Activated CD8-positive, alpha-beta memory T cell treated with anti-CD3 and anti-CD28 coated beads, Interleukin-2, amount 50 U/mL, for 24 hours (primary cell): ENCODE data around the gene NLK.

Experiments used
- DNase-seq: peaks from one replicate; pipeline ENCODE4 v3.0.0-alpha.2; 2020; ENCODE audit errors: extremely low read depth

Gene NLK

GRCh38 chr17:28113269-28113668, 70.8 kb downstream of the NLK start:
- DNase-seq, result no peak

- DNase-seq, result no peak
These were observed 72.6 kb downstream of the NLK start for GRCh38 chr17:28115046-28115445.

- no peak for DNase-seq
These were observed 74.8 kb downstream of the NLK start for GRCh38 chr17:28117304-28117703.

GRCh38 chr17:28118362-28118761, 75.9 kb downstream of the NLK start:
- DNase-seq, result no peak

GRCh38 chr17:28119046-28119445, 76.6 kb downstream of the NLK start:
- DNase-seq, result no peak

GRCh38 chr17:28119560-28119959, 77.1 kb downstream of the NLK start:
- no peak for DNase-seq

- DNase-seq, result no peak
These were observed 78.3 kb downstream of the NLK start for GRCh38 chr17:28120766-28121165.

GRCh38 chr17:28124962-28125361, 82.5 kb downstream of the NLK start:
- DNase-seq, result no peak

- DNase-seq, result no peak
These were observed 83.3 kb downstream of the NLK start for GRCh38 chr17:28125526-28126378.

GRCh38 chr17:28127196-28127595, 84.7 kb downstream of the NLK start:
- no peak for DNase-seq

GRCh38 chr17:28128779-28129178, 86.3 kb downstream of the NLK start:
- DNase-seq, result no peak

- DNase-seq, result no peak
These were observed 88.0 kb downstream of the NLK start for GRCh38 chr17:28130472-28130871.

- DNase-seq, result no peak
These were observed 89.1 kb downstream of the NLK start for GRCh38 chr17:28131599-28131998.

- no peak for DNase-seq
These were observed 91.1 kb downstream of the NLK start for GRCh38 chr17:28133562-28133970.

GRCh38 chr17:28136923-28137322, 94.4 kb downstream of the NLK start:
- DNase-seq, result no peak

- DNase-seq, result no peak
These were observed 97.3 kb downstream of the NLK start for GRCh38 chr17:28139822-28140221.

GRCh38 chr17:28141313-28141712, 98.8 kb downstream of the NLK start:
- no peak for DNase-seq

- no peak for DNase-seq
These were observed 99.3 kb downstream of the NLK start for GRCh38 chr17:28141773-28142172.

- no peak for DNase-seq
These were observed 99.8 kb downstream of the NLK start for GRCh38 chr17:28142305-28142704.

- DNase-seq, result no peak
These were observed 101.5 kb downstream of the NLK start for GRCh38 chr17:28144019-28144418.

- no peak for DNase-seq
These were observed 102.9 kb downstream of the NLK start for GRCh38 chr17:28145348-28145747.

GRCh38 chr17:28147017-28147416, 104.5 kb downstream of the NLK start:
- no peak for DNase-seq

GRCh38 chr17:28151001-28151400, 108.5 kb downstream of the NLK start:
- DNase-seq, result no peak

- DNase-seq, result no peak
These were observed 111.7 kb downstream of the NLK start for GRCh38 chr17:28154214-28154613.
